Caco-2 (cell line): ENCODE results near the gene STAT5B. TPM values are rescaled to one million over a fixed set of nuclear protein-coding genes. Genes with fewer than 3 reads are reported as not detected.

ENCODE experiments used
- BruUV-seq: library from RNA; stranded (reverse); fragments of 400-500 nt; replicated peaks from 2 replicates; lab custom pipeline; 2021; lab: Mats Ljungman, UMichigan
- CTCF ChIA-PET: fragments of 300-600 bp; sonication (Branson Sonifier 250); formaldehyde crosslinking; loops from one replicate; lab custom pipeline; 2022; ENCODE audit warnings: antibody characterized with exemption; lab: Charles Lee
- POLR2A ChIA-PET: fragments of 300-600 bp; sonication (Branson Sonifier 250); formaldehyde crosslinking; loops from one replicate; lab custom pipeline; 2022; ENCODE audit warnings: antibody characterized with exemption; lab: Charles Lee
- DNase-seq, 2 experiments: peaks; one replicate each; pipeline versions ENCODE4 v3.0.0 to v3.0.0-alpha.2; 2020 to 2022
- H3K27me3 ChIP-seq: replicated peaks from 2 replicates; pipeline ENCODE4 v1.6.0; 2011; ENCODE audit warnings: low read length; ENCODE audit not compliant: control insufficient read depth, insufficient read depth
- H3K36me3 ChIP-seq: 2 replicates; pipeline ENCODE4 v1.5.1; 2011; ENCODE audit warnings: low read length; ENCODE audit not compliant: control insufficient read depth, insufficient read depth
- H3K4me1 ChIP-seq: fragments of 250-450 bp; sonication (Bioruptor Pico); 2 replicates; pipeline ENCODE4 v1.5.1; 2020; ENCODE audit warnings: mild to moderate bottlenecking
- H3K4me3 ChIP-seq: 2 replicates; pipeline ENCODE4 v1.5.1; 2011; ENCODE audit warnings: low read depth, mild to moderate bottlenecking, control low read depth, low read length
- H3K9me3 ChIP-seq: fragments of 250-450 bp; sonication (Bioruptor Pico); 2 replicates; pipeline ENCODE4 v1.5.1; 2020; ENCODE audit warnings: mild to moderate bottlenecking, moderate library complexity
- H3K27ac Mint-ChIP-seq: one replicate; pipeline ENCODE4 v1.8.0; 2022; ENCODE audit warnings: mixed read lengths; ENCODE audit not compliant: unreplicated experiment
- H3K27me3 Mint-ChIP-seq: one replicate; pipeline ENCODE4 v1.8.0; 2022; ENCODE audit warnings: mixed read lengths; ENCODE audit not compliant: insufficient read depth, unreplicated experiment
- H3K36me3 Mint-ChIP-seq: one replicate; pipeline ENCODE4 v1.8.0; 2022; ENCODE audit warnings: mild to moderate bottlenecking, mixed read lengths; ENCODE audit not compliant: insufficient read depth, unreplicated experiment
- H3K4me1 Mint-ChIP-seq: one replicate; pipeline ENCODE4 v1.8.0; 2022; ENCODE audit warnings: low read depth, mixed read lengths; ENCODE audit not compliant: unreplicated experiment
- H3K4me3 Mint-ChIP-seq: one replicate; pipeline ENCODE4 v1.8.0; 2022; ENCODE audit warnings: mild to moderate bottlenecking, moderate library complexity, mixed read lengths; ENCODE audit not compliant: unreplicated experiment
- H3K9me3 Mint-ChIP-seq: one replicate; pipeline ENCODE4 v1.8.0; 2022; ENCODE audit warnings: mixed read lengths; ENCODE audit not compliant: unreplicated experiment
- CTCF ChIP-seq, 2 experiments: fragments of 200-600 bp in 1 of 2; IDR thresholded peaks; 1 replicate in 1 of 2; 2 replicates in 1 of 2; pipeline versions ENCODE4 v1.5.1 to v1.8.0; 2011 to 2022; ENCODE audit warnings: antibody characterized with exemption in 1 of 2, control low read depth in 1 of 2, inconsistent platforms in 1 of 2, low read depth in 1 of 2, low read length in 1 of 2, mild to moderate bottlenecking in 1 of 2, moderate library complexity in 1 of 2; ENCODE audit not compliant: insufficient read depth in 1 of 2, severe bottlenecking in 1 of 2, unreplicated experiment in 1 of 2
- intact Hi-C: fragments of 100-400 bp; cut with micrococcal nuclease; formaldehyde crosslinking; loops from one replicate; pipeline ENCODE4 v1.10.0; 2022; ENCODE audit not compliant: unreplicated experiment
- total RNA-seq: library from RNA; stranded (reverse); gene quantifications from 2 replicates; pipeline ENCODE4 v1.2.3, GENCODE V29; 2022

The STAT5B gene
- total RNA-seq, 1 experiment from 2014 or later, result 46.9 TPM

- H3K4me1 ChIP-seq, result peaks cover 11% of the 10 kb centered on the region
- TF ChIP-seq CTCF (IDR thresholded peaks at IDR 0.05; ENCODE audit: insufficient read depth in 1 of 2, low read depth in 1 of 2, low read length in 1 of 2, severe bottlenecking in 1 of 2, unreplicated experiment in 1 of 2), result no peak
Measured at GRCh38 chr17:42192189-42193126, 83.7 kb downstream of the STAT5B start.

DNA sequence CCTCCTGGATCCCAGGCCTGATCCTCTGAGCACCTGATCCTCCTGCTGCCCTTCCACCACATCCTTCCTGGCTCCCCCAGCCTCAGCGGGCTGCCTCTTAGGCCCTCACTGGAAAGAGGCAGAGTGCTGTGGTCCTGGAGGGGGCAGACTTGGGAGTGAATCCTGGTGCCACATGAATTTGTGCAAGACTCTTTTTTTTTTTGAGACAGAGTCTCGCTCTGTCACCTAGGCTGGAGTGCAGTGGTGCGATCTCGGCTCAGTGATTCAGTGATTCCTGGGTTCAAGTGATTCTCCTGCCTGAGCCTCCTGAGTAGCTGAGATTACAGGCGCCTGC is 84.9 kb downstream of the STAT5B start:
- no peak overlapping the region for H3K4me3 Mint-ChIP-seq
- BruUV-seq, result no TSS peak
- no peak for TF ChIP-seq CTCF (IDR thresholded peaks at IDR 0.05; ENCODE audit: insufficient read depth in 1 of 2, low read depth in 1 of 2, low read length in 1 of 2, severe bottlenecking in 1 of 2, unreplicated experiment in 1 of 2)
- H3K27me3 ChIP-seq, result no peaks in the 10 kb centered on the region
- no peak overlapping the region for H3K4me3 ChIP-seq
- POLR2A ChIA-PET, result no interaction called here
- peaks cover 6% of the 10 kb centered on the region for H3K36me3 Mint-ChIP-seq
- peaks cover 20% of the 10 kb centered on the region for H3K4me1 Mint-ChIP-seq
- peaks cover 2% of the 10 kb centered on the region for H3K27me3 Mint-ChIP-seq
- no peaks in the 10 kb centered on the region for H3K9me3 ChIP-seq
- H3K27ac Mint-ChIP-seq, result no peak overlapping the region
- CTCF ChIA-PET, result no interaction called here
- H3K4me1 ChIP-seq, result peaks cover 11% of the 10 kb centered on the region
- H3K9me3 Mint-ChIP-seq, result no peaks in the 10 kb centered on the region
- no peak for DNase-seq
- H3K36me3 ChIP-seq, result no peaks in the 10 kb centered on the region; the same call in 1 of the 2 replicates
- intact Hi-C loops, result no loop called here

More at GRCh38 chr17:42192189-42193126, 83.7 kb downstream of the STAT5B start:
- Mint-ChIP-seq H3K27me3 (no peaks in the 10 kb centered on the region), H3K9me3 (no peaks in the 10 kb centered on the region), H3K36me3 (peaks cover 13% of the 10 kb centered on the region), H3K4me3 (peak overlapping the region; percentile 84), H3K27ac (no peak overlapping the region), H3K4me1 (peaks cover 16% of the 10 kb centered on the region)
- ChIA-PET CTCF (no interaction called here), POLR2A (no interaction called here)
- no peak for DNase-seq
- no TSS peak for BruUV-seq
- Histone ChIP-seq H3K36me3 (no peaks in the 10 kb centered on the region; the same call in 1 of the 2 replicates), H3K27me3 (no peaks in the 10 kb centered on the region), H3K9me3 (no peaks in the 10 kb centered on the region), H3K4me3 (no peak overlapping the region)
- intact Hi-C loops, result no loop called here

- H3K9me3 Mint-ChIP-seq, result no peaks in the 10 kb centered on the region
- DNase-seq, result no peak
- intact Hi-C loops, result no loop called here
- CTCF ChIA-PET, result no interaction called here
- H3K4me1 Mint-ChIP-seq, result peaks cover 25% of the 10 kb centered on the region
- no TSS peak for BruUV-seq
- H3K36me3 Mint-ChIP-seq, result peaks cover under 1% of the 10 kb centered on the region
- Histone ChIP-seq H3K4me3 (no peak overlapping the region), H3K9me3 (no peaks in the 10 kb centered on the region), H3K36me3 (no peaks in the 10 kb centered on the region), H3K4me1 (peaks cover 11% of the 10 kb centered on the region), H3K27me3 (no peaks in the 10 kb centered on the region)
- peaks cover 4% of the 10 kb centered on the region for H3K27me3 Mint-ChIP-seq
- no peak overlapping the region for H3K27ac Mint-ChIP-seq
- POLR2A ChIA-PET, result no interaction called here
- no peak overlapping the region for H3K4me3 Mint-ChIP-seq
- no peak for TF ChIP-seq CTCF (IDR thresholded peaks at IDR 0.05; ENCODE audit: insufficient read depth in 1 of 2, low read depth in 1 of 2, low read length in 1 of 2, severe bottlenecking in 1 of 2, unreplicated experiment in 1 of 2)
Measured at GRCh38 chr17:42190491-42191274, 85.5 kb downstream of the STAT5B start.
